ENCODE results near the gene PSMC6.
"Not testable (repeated sequence)": the region's sequence is repeated elsewhere in the genome, so short reads cannot be mapped to it uniquely, and the experiment has no call there.

The PSMC6 gene

DNA sequence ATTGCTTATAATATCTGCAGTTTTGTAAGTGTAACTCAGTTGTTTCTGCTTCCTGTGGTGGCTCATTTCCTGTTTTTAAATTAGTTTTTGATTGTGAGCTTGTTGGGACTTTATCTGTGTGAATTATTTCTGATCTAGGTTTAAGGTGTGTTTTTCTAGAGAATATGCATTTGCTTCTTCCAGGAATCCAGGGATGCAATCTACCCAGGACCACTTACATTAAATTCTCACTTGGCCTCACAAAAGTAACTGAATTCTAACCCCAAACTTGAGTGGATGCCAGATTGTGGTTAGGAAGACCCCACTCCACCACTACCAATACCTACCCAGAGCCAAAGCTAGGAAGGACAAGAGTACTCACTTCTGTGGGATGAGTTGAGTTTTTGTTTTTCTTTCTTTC lies 34.9 kb downstream of the PSMC6 start:
- DNase-seq (ENCODE audit: low read depth): no peak
- no peak overlapping the region for H3K4me3 ChIP-seq (ENCODE audit: low read depth, low read length)
- TF ChIP-seq, protein P1, sequence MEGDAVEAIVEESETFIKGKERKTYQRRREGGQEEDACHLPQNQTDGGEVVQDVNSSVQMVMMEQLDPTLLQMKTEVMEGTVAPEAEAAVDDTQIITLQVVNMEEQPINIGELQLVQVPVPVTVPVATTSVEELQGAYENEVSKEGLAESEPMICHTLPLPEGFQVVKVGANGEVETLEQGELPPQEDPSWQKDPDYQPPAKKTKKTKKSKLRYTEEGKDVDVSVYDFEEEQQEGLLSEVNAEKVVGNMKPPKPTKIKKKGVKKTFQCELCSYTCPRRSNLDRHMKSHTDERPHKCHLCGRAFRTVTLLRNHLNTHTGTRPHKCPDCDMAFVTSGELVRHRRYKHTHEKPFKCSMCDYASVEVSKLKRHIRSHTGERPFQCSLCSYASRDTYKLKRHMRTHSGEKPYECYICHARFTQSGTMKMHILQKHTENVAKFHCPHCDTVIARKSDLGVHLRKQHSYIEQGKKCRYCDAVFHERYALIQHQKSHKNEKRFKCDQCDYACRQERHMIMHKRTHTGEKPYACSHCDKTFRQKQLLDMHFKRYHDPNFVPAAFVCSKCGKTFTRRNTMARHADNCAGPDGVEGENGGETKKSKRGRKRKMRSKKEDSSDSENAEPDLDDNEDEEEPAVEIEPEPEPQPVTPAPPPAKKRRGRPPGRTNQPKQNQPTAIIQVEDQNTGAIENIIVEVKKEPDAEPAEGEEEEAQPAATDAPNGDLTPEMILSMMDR (conservative IDR thresholded peaks at IDR 0.05; ENCODE audit: low read depth, low read length): no peak

DNA sequence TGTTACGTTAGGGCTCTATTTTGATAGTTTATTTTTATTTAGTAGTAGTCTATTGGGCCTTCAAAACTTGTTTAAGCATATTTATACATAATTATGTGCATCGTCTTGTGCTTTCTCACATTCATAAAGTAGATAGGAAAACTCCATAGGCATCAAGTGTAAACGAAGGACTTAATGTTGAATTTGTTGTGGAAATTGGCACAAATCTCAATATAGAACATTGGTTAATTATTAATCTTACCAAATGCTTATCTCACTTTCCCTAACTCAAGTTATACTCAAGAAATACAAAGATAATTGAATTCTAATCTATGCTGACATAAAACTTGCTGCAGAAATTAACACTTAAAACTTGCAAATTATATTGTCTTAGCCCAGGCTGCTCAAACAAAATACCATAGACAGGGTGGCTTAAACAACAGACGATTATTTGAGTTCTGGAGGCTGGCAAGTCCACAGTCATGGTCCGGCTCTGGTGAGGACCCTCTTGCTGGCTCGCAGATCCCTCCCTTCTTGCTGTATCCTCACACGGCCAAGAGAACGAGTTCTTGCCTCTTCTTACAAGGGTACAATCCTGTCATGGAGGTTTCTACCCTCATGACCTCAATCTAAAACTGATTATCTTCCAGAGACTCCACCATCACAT lies 41.8 kb downstream of the PSMC6 start:
- H3K4me3 ChIP-seq (ENCODE audit: low read depth, low read length): no peak overlapping the region
- TF ChIP-seq, protein P1 (conservative IDR thresholded peaks at IDR 0.05; ENCODE audit: low read depth, low read length): no peak
- DNase-seq (ENCODE audit: low read depth): no peak

DNA sequence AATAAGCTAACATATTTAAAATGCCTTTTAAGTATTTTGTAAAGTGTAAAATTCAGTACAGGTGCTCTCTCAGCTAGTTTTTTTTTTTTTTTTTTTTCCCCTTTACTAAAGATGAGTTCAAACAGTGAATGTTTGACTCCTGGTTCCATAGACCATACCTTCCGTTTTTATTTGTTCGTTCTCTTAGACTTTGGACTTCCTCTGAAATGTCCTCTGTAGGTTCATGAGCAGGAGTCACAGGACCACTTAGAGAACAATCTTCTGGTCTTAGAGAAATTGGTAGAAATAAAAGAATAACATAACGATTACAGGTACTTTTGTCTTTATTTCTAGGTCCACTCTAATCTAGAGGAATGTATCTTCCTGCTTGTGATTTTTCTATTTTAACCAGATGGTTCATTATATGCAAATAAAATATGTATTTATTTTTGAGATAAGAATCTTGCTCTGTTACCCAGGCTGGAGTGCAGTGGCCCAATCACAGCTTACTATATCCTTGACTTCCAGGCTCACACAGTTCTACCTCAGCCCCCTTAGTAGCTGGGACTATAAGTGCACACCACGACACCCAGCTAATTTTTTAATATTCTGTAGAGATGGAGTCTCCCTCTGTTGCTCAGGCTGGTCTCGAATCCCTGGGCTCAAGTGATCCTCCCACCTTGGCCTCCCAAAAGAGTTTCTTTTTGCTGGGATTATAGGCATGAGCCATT lies 48.8 kb downstream of the PSMC6 start:
- TF ChIP-seq, protein P1 (conservative IDR thresholded peaks at IDR 0.05; ENCODE audit: low read depth, low read length): no peak

DNA sequence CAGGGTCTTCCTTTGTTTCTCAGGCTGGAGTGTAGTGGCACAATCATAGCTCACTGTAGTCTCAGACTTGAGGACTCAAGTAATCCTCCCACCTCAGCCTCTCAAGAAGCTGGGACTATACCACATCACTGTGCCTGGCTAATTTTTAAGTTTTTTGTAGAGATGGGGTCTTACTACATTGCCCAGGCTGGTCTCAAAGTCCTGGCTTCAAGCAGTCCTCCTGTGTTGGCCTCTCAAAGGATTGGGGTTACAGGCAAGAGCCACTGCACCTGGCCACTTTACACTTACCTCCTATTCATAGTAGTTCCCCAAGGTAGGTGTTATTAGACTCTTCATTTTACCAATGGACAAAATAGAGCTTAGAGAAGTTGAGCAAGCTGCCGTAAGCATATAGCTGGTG lies 52.1 kb downstream of the PSMC6 start:
- TF ChIP-seq, protein P1 (conservative IDR thresholded peaks at IDR 0.05; ENCODE audit: low read depth, low read length): no peak
- no peak overlapping the region for H3K4me3 ChIP-seq (ENCODE audit: low read depth, low read length)
- no peak for DNase-seq (ENCODE audit: low read depth)

More for the DNA sequence above, 48.8 kb downstream of the PSMC6 start:
- H3K4me3 ChIP-seq (ENCODE audit: low read depth, low read length): no peak overlapping the region
- no peak for DNase-seq (ENCODE audit: low read depth)

DNA sequence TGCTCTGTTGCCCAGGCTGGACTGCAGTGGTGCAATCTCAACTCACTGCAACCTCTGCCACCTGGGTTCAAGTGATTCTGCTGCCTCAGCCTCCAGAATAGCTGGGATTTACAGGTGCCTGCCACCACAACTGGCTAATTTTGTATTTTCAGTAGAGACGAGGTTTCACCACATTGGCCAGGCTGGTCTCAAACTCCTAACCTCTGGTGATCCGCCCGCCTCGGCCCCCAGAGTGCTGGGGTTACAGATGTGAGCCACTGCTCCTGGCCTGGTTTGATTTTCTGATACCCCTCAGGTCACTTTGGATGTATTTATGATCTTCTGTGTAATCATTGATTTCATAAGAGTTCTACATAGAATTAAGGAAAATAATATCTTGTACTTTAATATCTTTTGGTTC lies 55.9 kb downstream of the PSMC6 start:
- H3K4me3 ChIP-seq (ENCODE audit: low read depth, low read length); DNase-seq (ENCODE audit: low read depth): not testable (repeated sequence)

DNA sequence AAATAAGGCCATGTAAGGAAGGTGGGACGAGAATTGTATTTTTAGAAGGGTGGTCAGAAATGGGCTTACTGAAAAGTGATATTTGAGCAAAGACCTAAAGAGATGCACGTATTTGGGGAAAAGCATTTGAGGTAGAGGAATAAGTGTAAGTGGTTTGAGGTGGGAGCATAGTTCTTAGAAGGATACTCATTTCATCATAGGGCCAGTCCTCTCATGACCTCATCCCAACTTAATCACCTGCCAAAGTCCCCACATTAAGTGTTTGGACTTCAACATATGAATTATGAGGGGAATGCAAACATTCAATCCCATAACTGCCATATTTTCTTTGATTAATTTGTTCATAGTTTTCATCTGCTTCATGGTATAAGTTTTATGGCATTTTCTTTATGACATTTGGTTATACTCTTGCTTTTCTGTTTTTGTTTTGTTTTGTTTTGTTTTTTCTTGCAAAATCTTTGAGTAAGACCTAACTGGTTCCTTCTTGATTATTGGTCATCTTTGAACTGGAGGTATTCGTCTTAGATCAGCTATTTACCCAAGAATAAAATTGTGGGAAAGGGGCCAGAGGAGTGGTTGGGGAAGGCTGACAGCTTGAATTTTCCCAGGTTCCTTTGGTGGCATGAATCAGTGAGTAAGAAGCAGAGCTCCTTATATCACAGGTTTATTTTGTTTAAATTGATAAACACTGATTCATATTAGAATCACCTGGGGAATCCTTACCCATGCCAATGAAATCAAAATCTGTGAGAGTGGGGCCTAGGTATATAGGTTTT lies 60.2 kb downstream of the PSMC6 start:
- TF ChIP-seq, protein P1 (conservative IDR thresholded peaks at IDR 0.05; ENCODE audit: low read depth, low read length): no peak
- H3K4me3 ChIP-seq (ENCODE audit: low read depth, low read length): no peak overlapping the region
- DNase-seq (ENCODE audit: low read depth): no peak

DNA sequence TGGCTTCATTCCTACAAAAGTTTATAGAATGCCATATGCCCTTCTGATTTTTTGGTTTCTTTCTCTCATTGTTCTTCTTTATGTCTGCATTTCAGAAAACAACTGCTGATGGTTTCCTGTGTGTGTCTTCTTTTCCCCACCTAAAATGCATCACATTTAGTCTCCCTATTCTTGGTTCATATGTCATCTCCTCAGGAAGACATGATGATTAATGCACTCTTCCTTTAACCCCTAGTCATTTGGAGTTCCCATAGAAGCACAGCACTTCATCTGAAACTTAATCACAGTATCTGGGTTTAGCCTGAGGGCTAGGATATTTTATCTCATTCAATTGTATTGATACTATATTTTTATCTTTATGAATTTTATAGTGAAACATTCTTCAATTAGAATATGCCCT lies 62.9 kb downstream of the PSMC6 start:
- H3K4me3 ChIP-seq (ENCODE audit: low read depth, low read length): no peak overlapping the region
- peak; percentile 13 for DNase-seq (ENCODE audit: low read depth)
- TF ChIP-seq, protein P1 (conservative IDR thresholded peaks at IDR 0.05; ENCODE audit: low read depth, low read length): no peak
